Measurements from ENCODE around the gene SLC6A1. TPM values are rescaled to one million over a fixed set of nuclear protein-coding genes. Genes with fewer than 3 reads are reported as not detected.

The SLC6A1 gene
- total RNA-seq = not detected in 2 replicates

DNA sequence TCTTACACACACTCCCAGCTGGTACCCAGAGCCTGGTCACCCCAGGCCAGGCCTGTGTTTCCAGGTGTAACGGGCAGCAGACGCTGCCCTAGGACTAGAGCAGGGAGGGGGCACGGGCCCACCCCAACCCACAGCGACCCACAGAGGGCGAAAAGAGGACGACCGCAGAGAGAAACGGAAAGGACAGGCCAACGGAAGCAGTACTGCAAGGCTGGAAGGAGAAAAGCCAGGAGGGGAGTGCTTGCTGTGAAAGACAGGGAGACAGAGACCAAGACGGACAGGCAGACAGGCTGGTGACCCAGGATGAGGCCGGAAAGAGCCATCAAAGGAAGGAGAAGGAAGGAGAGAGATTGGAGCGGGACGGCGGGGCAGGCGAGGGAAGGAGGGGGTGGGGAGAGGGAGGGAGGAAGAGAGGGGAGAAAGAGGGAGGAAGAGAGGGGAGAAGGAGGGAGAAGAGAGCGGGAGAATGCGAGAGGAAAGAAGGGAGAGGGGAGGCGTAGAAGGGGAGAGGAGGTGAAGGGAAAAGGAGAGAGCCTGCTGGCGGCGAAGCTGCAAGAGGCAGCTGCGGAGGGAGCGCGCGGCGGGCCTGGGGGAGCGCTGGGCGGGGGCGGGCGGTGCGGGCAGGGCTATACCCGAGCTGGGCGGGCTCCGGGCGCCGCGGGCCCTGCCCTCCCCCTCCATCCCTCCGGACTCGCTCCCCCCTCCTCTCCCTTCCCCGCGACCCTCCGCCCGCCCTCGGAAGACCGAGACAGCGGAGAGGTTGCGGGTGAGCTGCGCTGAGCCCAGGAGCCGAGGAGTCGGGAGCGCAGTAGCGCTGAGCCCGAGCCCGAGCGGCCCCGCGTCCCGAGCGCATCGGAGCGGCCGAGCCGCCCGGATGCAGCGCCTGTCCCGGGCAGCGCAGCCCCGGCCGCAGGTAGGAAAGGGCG lies at the start of gene SLC6A1:
TSS of gene SLC6A1 (plus strand) at position 732 of the 926 bp plus-strand sequence. CDS start 24,464 bp downstream, outside the sequence.

Other genes with a start within 250 kb of the SLC6A1 start
- not detected in 2 replicates for gene SLC6A11, start 176.5 kb upstream of the SLC6A1 start, total RNA-seq
- 7.4 and 11.9 TPM in 2 replicates for gene HRH1, start 161.7 kb downstream of the SLC6A1 start, total RNA-seq